HUES6 (cell line): ENCODE measurements around the gene FAM184B.

Experiments used
- H3K27ac ChIP-seq: 2 replicates; pipeline ENCODE4 v1.7.0; 2013; ENCODE audit warnings: low read depth, mild to moderate bottlenecking, low read length, inconsistent platforms
- H3K27me3 ChIP-seq: 2 replicates; pipeline ENCODE4 v1.6.1; 2013; ENCODE audit warnings: low read length; ENCODE audit not compliant: control insufficient read depth, insufficient read depth
- H3K36me3 ChIP-seq: 2 replicates; pipeline ENCODE4 v1.6.1; 2013; ENCODE audit warnings: low read length; ENCODE audit not compliant: control insufficient read depth, insufficient read depth
- H3K4me1 ChIP-seq: 2 replicates; pipeline ENCODE4 v1.6.1; 2013; ENCODE audit warnings: low read length; ENCODE audit not compliant: control insufficient read depth, insufficient read depth
- H3K4me3 ChIP-seq: 2 replicates; pipeline ENCODE4 v1.5.1; 2013; ENCODE audit warnings: low read depth, low read length
- H3K9ac ChIP-seq: one replicate; pipeline ENCODE4 v1.6.1; 2013; ENCODE audit warnings: mild to moderate bottlenecking, low read length
- H3K9me3 ChIP-seq: 2 replicates; pipeline ENCODE4 v1.6.1; 2013; ENCODE audit warnings: low read depth, low read length; ENCODE audit not compliant: control insufficient read depth, insufficient read depth

FAM184B gene

GRCh38 chr4:17657849-17658248, 123.6 kb downstream of the FAM184B start:
- Histone ChIP-seq H3K4me3 (no peak overlapping the region), H3K36me3 (no peaks in the 10 kb centered on the region), H3K27me3 (no peaks in the 10 kb centered on the region), H3K9ac (no peak overlapping the region), H3K27ac (no peak overlapping the region), H3K4me1 (no peaks in the 10 kb centered on the region), H3K9me3 (no peaks in the 10 kb centered on the region)

GRCh38 chr4:17657090-17657489, 124.3 kb downstream of the FAM184B start:
- Histone ChIP-seq H3K36me3 (no peaks in the 10 kb centered on the region), H3K9me3 (no peaks in the 10 kb centered on the region), H3K4me1 (no peaks in the 10 kb centered on the region), H3K9ac (no peak overlapping the region), H3K4me3 (no peak overlapping the region), H3K27me3 (no peaks in the 10 kb centered on the region), H3K27ac (no peak overlapping the region)

GRCh38 chr4:17654701-17655100, 126.7 kb downstream of the FAM184B start:
- Histone ChIP-seq H3K36me3 (no peaks in the 10 kb centered on the region), H3K4me3 (no peak overlapping the region), H3K9me3 (no peaks in the 10 kb centered on the region), H3K9ac (no peak overlapping the region), H3K4me1 (no peaks in the 10 kb centered on the region), H3K27ac (no peak overlapping the region), H3K27me3 (no peaks in the 10 kb centered on the region)

GRCh38 chr4:17650406-17650805, 131.0 kb downstream of the FAM184B start:
- no peaks in the 10 kb centered on the region for H3K27me3 ChIP-seq

GRCh38 chr4:17647927-17648326, 133.5 kb downstream of the FAM184B start:
- no peaks in the 10 kb centered on the region for H3K4me1 ChIP-seq
- H3K9me3 ChIP-seq = no peaks in the 10 kb centered on the region
- no peaks in the 10 kb centered on the region for H3K36me3 ChIP-seq
- no peak overlapping the region for H3K27ac ChIP-seq
- no peak overlapping the region for H3K9ac ChIP-seq
- H3K4me3 ChIP-seq = no peak overlapping the region
- H3K27me3 ChIP-seq = no peaks in the 10 kb centered on the region

More at GRCh38 chr4:17650406-17650805, 131.0 kb downstream of the FAM184B start:
- Histone ChIP-seq H3K4me1 (no peaks in the 10 kb centered on the region), H3K9me3 (no peaks in the 10 kb centered on the region), H3K36me3 (no peaks in the 10 kb centered on the region), H3K27ac (no peak overlapping the region), H3K4me3 (no peak overlapping the region), H3K9ac (no peak overlapping the region)

- Histone ChIP-seq H3K36me3 (no peaks in the 10 kb centered on the region), H3K27me3 (no peaks in the 10 kb centered on the region), H3K4me1 (no peaks in the 10 kb centered on the region), H3K9me3 (no peaks in the 10 kb centered on the region), H3K9ac (no peak overlapping the region), H3K4me3 (no peak overlapping the region), H3K27ac (no peak overlapping the region)
These were observed 134.1 kb downstream of the FAM184B start for GRCh38 chr4:17647176-17647806.

- Histone ChIP-seq H3K9ac (no peak overlapping the region), H3K27ac (no peak overlapping the region), H3K27me3 (no peaks in the 10 kb centered on the region)
These were observed 134.7 kb downstream of the FAM184B start for GRCh38 chr4:17646693-17647092.

GRCh38 chr4:17642398-17642783, 139.0 kb downstream of the FAM184B start:
- Histone ChIP-seq H3K4me3 (no peak overlapping the region), H3K9ac (no peak overlapping the region), H3K27ac (no peak overlapping the region)

More at GRCh38 chr4:17646693-17647092, 134.7 kb downstream of the FAM184B start:
- no peaks in the 10 kb centered on the region for H3K4me1 ChIP-seq
- no peaks in the 10 kb centered on the region for H3K36me3 ChIP-seq
- no peaks in the 10 kb centered on the region for H3K9me3 ChIP-seq
- H3K4me3 ChIP-seq = no peak overlapping the region

GRCh38 chr4:17639136-17639535, 142.3 kb downstream of the FAM184B start:
- H3K9ac ChIP-seq = no peak overlapping the region
- no peak overlapping the region for H3K27ac ChIP-seq
- no peaks in the 10 kb centered on the region for H3K27me3 ChIP-seq
- H3K9me3 ChIP-seq = no peaks in the 10 kb centered on the region; the same call in 1 of the 2 replicates
- no peaks in the 10 kb centered on the region for H3K4me1 ChIP-seq
- H3K4me3 ChIP-seq = no peak overlapping the region
- peaks cover 25% of the 10 kb centered on the region for H3K36me3 ChIP-seq

More at GRCh38 chr4:17642398-17642783, 139.0 kb downstream of the FAM184B start:
- Histone ChIP-seq H3K9me3 (no peaks in the 10 kb centered on the region; the same call in 1 of the 2 replicates), H3K27me3 (no peaks in the 10 kb centered on the region), H3K36me3 (0 out of 2 replicates have a peak, but pooled peaks cover 10% of the 10 kb centered on the region), H3K4me1 (no peaks in the 10 kb centered on the region)

GRCh38 chr4:17636696-17637622, 144.5 kb downstream of the FAM184B start:
- Histone ChIP-seq H3K4me1 (no peaks in the 10 kb centered on the region), H3K27ac (no peak overlapping the region), H3K27me3 (no peaks in the 10 kb centered on the region), H3K9me3 (no peaks in the 10 kb centered on the region; the same call in 1 of the 2 replicates), H3K9ac (no peak overlapping the region), H3K4me3 (no peak overlapping the region), H3K36me3 (peaks cover 47% of the 10 kb centered on the region)

GRCh38 chr4:17636341-17636695, 145.1 kb downstream of the FAM184B start:
- Histone ChIP-seq H3K9ac (no peak overlapping the region), H3K4me3 (no peak overlapping the region), H3K27ac (no peak overlapping the region), H3K9me3 (no peaks in the 10 kb centered on the region; the same call in 1 of the 2 replicates), H3K27me3 (no peaks in the 10 kb centered on the region), H3K4me1 (no peaks in the 10 kb centered on the region), H3K36me3 (peaks cover 54% of the 10 kb centered on the region)
